Measurements from ENCODE around the gene ADAMTSL5.
"Not testable (repeated sequence)": the region's sequence is repeated elsewhere in the genome, so short reads cannot be mapped to it uniquely, and the experiment has no call there.

ADAMTSL5 gene

DNA sequence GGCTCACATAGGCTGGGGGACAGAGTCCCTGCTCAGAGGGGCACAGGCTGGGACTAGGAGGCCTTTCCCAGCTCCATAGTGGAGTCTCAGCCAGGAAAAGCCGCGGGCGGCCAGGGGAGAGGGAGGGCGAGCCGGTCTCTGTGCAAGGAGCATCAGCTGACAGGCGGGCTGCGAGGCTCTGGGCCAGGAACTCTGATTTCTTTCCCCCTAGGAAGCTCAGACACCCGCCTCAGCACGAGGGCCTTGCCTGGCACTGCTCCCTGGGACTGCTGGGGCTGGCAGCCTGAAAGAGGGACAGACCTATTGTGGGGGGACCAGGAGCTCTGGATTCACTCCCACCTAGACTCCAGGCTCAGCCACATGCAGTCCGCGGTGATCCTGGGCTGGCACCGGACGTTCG, 8.8 kb upstream of the ADAMTSL5 start:
- Histone ChIP-seq H3K9ac (ENCODE audit: low read depth, low read length, poor library complexity, severe bottlenecking) (no peak overlapping the region), H3K4me2 (ENCODE audit: low read depth, low read length, poor library complexity, severe bottlenecking) (no peak overlapping the region), H3K4me1 (ENCODE audit: insufficient read depth, low read length, poor library complexity, severe bottlenecking) (no peaks in the 10 kb centered on the region), H2AFZ (ENCODE audit: low read length) (no peak overlapping the region), H3K9me3 (ENCODE audit: insufficient read depth, low read depth, low read length) (no peaks in the 10 kb centered on the region), H3K79me2 (ENCODE audit: insufficient read depth, low read length) (no peaks in the 10 kb centered on the region), H4K20me1 (ENCODE audit: insufficient read depth, low read length, poor library complexity, severe bottlenecking) (no peaks in the 10 kb centered on the region), H3K4me3 (ENCODE audit: low read length, poor library complexity, severe bottlenecking) (no peak overlapping the region), H3K27me3 (ENCODE audit: insufficient read depth, low read length, poor library complexity, severe bottlenecking) (no peaks in the 10 kb centered on the region), H3K9me2 (replicated peaks; ENCODE audit: low read depth, low read length) (no peaks in the 10 kb centered on the region), H3K36me3 (ENCODE audit: insufficient read depth, low read length) (no peaks in the 10 kb centered on the region), H3F3A (ENCODE audit: low read depth) (no peaks in the 10 kb centered on the region)
- no peak for TF ChIP-seq EZH2phosphoT487 (IDR thresholded peaks at IDR 0.05; ENCODE audit: borderline replicate concordance)
- TF ChIP-seq, protein P1, sequence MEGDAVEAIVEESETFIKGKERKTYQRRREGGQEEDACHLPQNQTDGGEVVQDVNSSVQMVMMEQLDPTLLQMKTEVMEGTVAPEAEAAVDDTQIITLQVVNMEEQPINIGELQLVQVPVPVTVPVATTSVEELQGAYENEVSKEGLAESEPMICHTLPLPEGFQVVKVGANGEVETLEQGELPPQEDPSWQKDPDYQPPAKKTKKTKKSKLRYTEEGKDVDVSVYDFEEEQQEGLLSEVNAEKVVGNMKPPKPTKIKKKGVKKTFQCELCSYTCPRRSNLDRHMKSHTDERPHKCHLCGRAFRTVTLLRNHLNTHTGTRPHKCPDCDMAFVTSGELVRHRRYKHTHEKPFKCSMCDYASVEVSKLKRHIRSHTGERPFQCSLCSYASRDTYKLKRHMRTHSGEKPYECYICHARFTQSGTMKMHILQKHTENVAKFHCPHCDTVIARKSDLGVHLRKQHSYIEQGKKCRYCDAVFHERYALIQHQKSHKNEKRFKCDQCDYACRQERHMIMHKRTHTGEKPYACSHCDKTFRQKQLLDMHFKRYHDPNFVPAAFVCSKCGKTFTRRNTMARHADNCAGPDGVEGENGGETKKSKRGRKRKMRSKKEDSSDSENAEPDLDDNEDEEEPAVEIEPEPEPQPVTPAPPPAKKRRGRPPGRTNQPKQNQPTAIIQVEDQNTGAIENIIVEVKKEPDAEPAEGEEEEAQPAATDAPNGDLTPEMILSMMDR (conservative IDR thresholded peaks at IDR 0.05; ENCODE audit: low read length), result no peak

DNA sequence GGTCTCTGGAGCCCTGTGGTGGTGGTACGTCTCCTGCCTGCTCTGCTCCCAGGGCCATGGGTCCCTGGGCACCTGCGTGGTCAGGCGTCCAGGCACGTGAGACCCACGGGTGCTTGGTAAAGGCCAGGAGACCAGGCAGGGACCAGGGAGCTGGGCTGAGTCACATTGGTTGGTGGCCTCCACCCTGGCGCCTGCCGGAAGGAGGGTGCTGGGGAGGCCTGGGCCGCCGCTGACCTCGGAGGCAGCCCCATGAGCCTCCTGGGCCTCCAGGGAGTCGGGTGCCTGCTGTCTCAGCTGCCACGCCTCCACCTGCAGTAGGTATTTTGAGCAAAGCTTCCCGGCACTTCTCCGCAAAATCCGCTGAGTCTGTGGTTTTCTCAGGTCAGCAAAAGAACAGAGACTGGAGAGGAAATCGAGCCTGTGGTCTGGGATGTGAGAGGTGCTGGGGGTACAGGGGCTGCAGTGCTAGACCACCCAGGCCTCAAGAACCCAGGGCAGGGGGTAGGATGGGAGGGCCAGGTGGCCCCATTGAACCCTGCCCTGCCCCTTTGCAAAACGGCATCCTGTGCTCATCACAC, 7.5 kb upstream of the ADAMTSL5 start:
- no peak overlapping the region for H3K4me3 ChIP-seq (ENCODE audit: low read length, poor library complexity, severe bottlenecking)
- no peak for TF ChIP-seq EZH2phosphoT487 (IDR thresholded peaks at IDR 0.05; ENCODE audit: borderline replicate concordance)
- TF ChIP-seq, protein P1 (conservative IDR thresholded peaks at IDR 0.05; ENCODE audit: low read length), result no peak
- H3K4me1 ChIP-seq (ENCODE audit: insufficient read depth, low read length, poor library complexity, severe bottlenecking), result no peaks in the 10 kb centered on the region
- H3K79me2 ChIP-seq (ENCODE audit: insufficient read depth, low read length), result no peaks in the 10 kb centered on the region
- H2AFZ ChIP-seq (ENCODE audit: low read length), result no peak overlapping the region
- no peaks in the 10 kb centered on the region for H3K27me3 ChIP-seq (ENCODE audit: insufficient read depth, low read length, poor library complexity, severe bottlenecking)
- no peaks in the 10 kb centered on the region for H3K9me2 ChIP-seq (replicated peaks; ENCODE audit: low read depth, low read length)
- no peak overlapping the region for H3K4me2 ChIP-seq (ENCODE audit: low read depth, low read length, poor library complexity, severe bottlenecking)
- no peaks in the 10 kb centered on the region for H3F3A ChIP-seq (ENCODE audit: low read depth)
- H3K9me3 ChIP-seq (ENCODE audit: insufficient read depth, low read depth, low read length), result no peaks in the 10 kb centered on the region
- no peaks in the 10 kb centered on the region for H4K20me1 ChIP-seq (ENCODE audit: insufficient read depth, low read length, poor library complexity, severe bottlenecking)
- no peak overlapping the region for H3K9ac ChIP-seq (ENCODE audit: low read depth, low read length, poor library complexity, severe bottlenecking)
- H3K36me3 ChIP-seq (ENCODE audit: insufficient read depth, low read length), result no peaks in the 10 kb centered on the region

DNA sequence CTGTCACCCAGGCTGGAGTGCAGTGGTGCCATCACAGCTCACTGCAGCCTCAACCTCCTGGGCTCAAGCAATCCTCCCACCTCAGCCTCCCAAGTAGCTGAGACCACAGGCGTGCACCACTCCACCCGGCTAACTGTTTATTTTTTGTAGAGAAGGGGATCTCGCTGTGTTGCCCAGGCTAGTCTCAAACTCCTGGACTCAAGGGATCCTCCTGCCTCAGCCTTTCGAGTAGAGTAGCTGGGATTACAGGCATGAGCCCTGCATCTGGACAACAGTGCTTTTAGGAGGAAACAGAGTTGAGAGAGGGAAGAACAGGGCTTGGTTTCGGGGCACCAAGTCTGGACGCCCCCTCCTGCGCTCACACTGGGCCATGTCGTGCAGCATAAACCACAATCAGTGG, 7.0 kb upstream of the ADAMTSL5 start:
- not testable (repeated sequence) for H3K79me2 ChIP-seq (ENCODE audit: insufficient read depth, low read length); H3K9me3 ChIP-seq (ENCODE audit: insufficient read depth, low read depth, low read length); H3K9me2 ChIP-seq (replicated peaks; ENCODE audit: low read depth, low read length); H4K20me1 ChIP-seq (ENCODE audit: insufficient read depth, low read length, poor library complexity, severe bottlenecking); H3K4me1 ChIP-seq (ENCODE audit: insufficient read depth, low read length, poor library complexity, severe bottlenecking); H3K36me3 ChIP-seq (ENCODE audit: insufficient read depth, low read length); H3K4me3 ChIP-seq (ENCODE audit: low read length, poor library complexity, severe bottlenecking); H3K9ac ChIP-seq (ENCODE audit: low read depth, low read length, poor library complexity, severe bottlenecking); H3K4me2 ChIP-seq (ENCODE audit: low read depth, low read length, poor library complexity, severe bottlenecking); H3F3A ChIP-seq (ENCODE audit: low read depth); H3K27me3 ChIP-seq (ENCODE audit: insufficient read depth, low read length, poor library complexity, severe bottlenecking); H2AFZ ChIP-seq (ENCODE audit: low read length)

DNA sequence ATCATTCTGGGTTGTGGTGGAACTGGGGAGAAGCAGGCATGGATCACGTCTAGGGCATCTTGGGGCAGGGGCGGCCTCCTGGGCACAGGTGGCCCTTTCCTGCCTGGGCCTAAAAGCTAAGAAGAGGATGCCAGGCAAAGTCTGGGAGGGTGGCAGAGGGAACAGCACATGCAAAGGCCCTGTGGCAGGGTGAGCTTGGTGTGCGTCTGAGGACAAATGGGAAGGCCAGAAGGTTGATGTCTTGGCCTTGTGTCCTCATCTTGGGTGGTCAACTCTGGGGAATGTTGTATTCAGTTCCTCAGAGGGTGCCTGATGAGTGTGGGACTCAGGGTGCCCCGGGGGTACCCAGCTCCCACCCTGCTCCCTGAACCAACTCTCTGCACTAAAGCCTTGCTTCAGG, 5.7 kb upstream of the ADAMTSL5 start:
- Histone ChIP-seq H3K27me3 (ENCODE audit: insufficient read depth, low read length, poor library complexity, severe bottlenecking) (no peaks in the 10 kb centered on the region), H3K4me1 (ENCODE audit: insufficient read depth, low read length, poor library complexity, severe bottlenecking) (no peaks in the 10 kb centered on the region)

More for the DNA sequence above, 5.7 kb upstream of the ADAMTSL5 start:
- H3K36me3 ChIP-seq (ENCODE audit: insufficient read depth, low read length), result no peaks in the 10 kb centered on the region
- no peak overlapping the region for H3K4me2 ChIP-seq (ENCODE audit: low read depth, low read length, poor library complexity, severe bottlenecking)
- H2AFZ ChIP-seq (ENCODE audit: low read length), result no peak overlapping the region
- H4K20me1 ChIP-seq (ENCODE audit: insufficient read depth, low read length, poor library complexity, severe bottlenecking), result no peaks in the 10 kb centered on the region
- no peaks in the 10 kb centered on the region for H3F3A ChIP-seq (ENCODE audit: low read depth)
- H3K79me2 ChIP-seq (ENCODE audit: insufficient read depth, low read length), result no peaks in the 10 kb centered on the region
- no peaks in the 10 kb centered on the region for H3K9me3 ChIP-seq (ENCODE audit: insufficient read depth, low read depth, low read length)
- no peaks in the 10 kb centered on the region for H3K9me2 ChIP-seq (replicated peaks; ENCODE audit: low read depth, low read length)
- TF ChIP-seq EZH2phosphoT487 (IDR thresholded peaks at IDR 0.05; ENCODE audit: borderline replicate concordance), result no peak
- TF ChIP-seq, protein P1 (conservative IDR thresholded peaks at IDR 0.05; ENCODE audit: low read length), result no peak
- no peak overlapping the region for H3K9ac ChIP-seq (ENCODE audit: low read depth, low read length, poor library complexity, severe bottlenecking)
- H3K4me3 ChIP-seq (ENCODE audit: low read length, poor library complexity, severe bottlenecking), result no peak overlapping the region
